ENCODE measurements around the gene SLC6A13. TPM values are rescaled to one million over a fixed set of nuclear protein-coding genes. Genes with fewer than 3 reads are reported as not detected.

SLC6A13 gene
- total RNA-seq, 1 experiment from 2014 or later, result 0.37 TPM

- TF ChIP-seq PRDM15 (CRISPR knock-in tag; IDR thresholded peaks at IDR 0.05) (no peak), TP53 (CRISPR knock-in tag; IDR thresholded peaks at IDR 0.05) (no peak), HMGXB4 (CRISPR knock-in tag; IDR thresholded peaks at IDR 0.05) (no peak), NFE2L1 (CRISPR knock-in tag; IDR thresholded peaks at IDR 0.05) (no peak)
Observed at GRCh38 chr12:213527-213932, 49.1 kb downstream of the SLC6A13 start (continued).

- H3K36me3 Mint-ChIP-seq, result no peaks in the 10 kb centered on the region
- H3K4me1 Mint-ChIP-seq, result peaks cover 27% of the 10 kb centered on the region
- no peak overlapping the region for H3K4me3 Mint-ChIP-seq
- peaks cover 50% of the 10 kb centered on the region for H3K27me3 Mint-ChIP-seq (ENCODE audit: low read depth)
- H3K27ac Mint-ChIP-seq, result no peak overlapping the region
- DNase-seq (ENCODE audit: low spot score) (no peak), ATAC-seq (no peak)
- H3K9me3 Mint-ChIP-seq, result no peaks in the 10 kb centered on the region
- CTCF ChIA-PET, result interaction anchor here (0.8 to 2.7 kb wide), 4 partner anchors 14 to 107 kb away, joined by 3 to 9 read pairs (median 6); no protein-coding TSS in a partner anchor
- POLR2A ChIA-PET, result interaction anchor here (1.2 kb wide), 1 partner anchor 25 kb away, joined by 5 read pairs; no protein-coding TSS in a partner anchor
- no peak for TF ChIP-seq ZNF281 (CRISPR knock-in tag; IDR thresholded peaks at IDR 0.05)
- TF ChIP-seq GTF2I (CRISPR knock-in tag; conservative IDR thresholded peaks at IDR 0.05), result no peak
- no peak for TF ChIP-seq E2F1 (CRISPR knock-in tag; IDR thresholded peaks at IDR 0.05)
- TF ChIP-seq JUN (CRISPR knock-in tag; IDR thresholded peaks at IDR 0.05), result no peak
- TF ChIP-seq NFATC4 (CRISPR knock-in tag; IDR thresholded peaks at IDR 0.05), result no peak
- TF ChIP-seq MXD4 (CRISPR knock-in tag; IDR thresholded peaks at IDR 0.05; ENCODE audit: borderline replicate concordance), result no peak
- TF ChIP-seq AFF4 (CRISPR knock-in tag; IDR thresholded peaks at IDR 0.05; ENCODE audit: borderline replicate concordance), result no peak
- TF ChIP-seq ATF1 (CRISPR knock-in tag; IDR thresholded peaks at IDR 0.05), result no peak
- TF ChIP-seq ZNF263 (CRISPR knock-in tag; IDR thresholded peaks at IDR 0.05; ENCODE audit: low read depth), result no peak
- no peak for TF ChIP-seq ZMAT4 (CRISPR knock-in tag; IDR thresholded peaks at IDR 0.05)
- no peak for TF ChIP-seq CDX4 (CRISPR knock-in tag; IDR thresholded peaks at IDR 0.05; ENCODE audit: borderline replicate concordance)
- no peak for TF ChIP-seq E2F4 (CRISPR knock-in tag; IDR thresholded peaks at IDR 0.05; ENCODE audit: borderline replicate concordance, low read depth)
- TF ChIP-seq ZSCAN18 (CRISPR knock-in tag; IDR thresholded peaks at IDR 0.05), result no peak
Observed at GRCh38 chr12:212715-213526, 49.7 kb downstream of the SLC6A13 start.

Measured in WTC11 (cell line).